ENCODE measurements around the gene COL17A1. TPM values are rescaled to one million over a fixed set of nuclear protein-coding genes. Genes with fewer than 3 reads are reported as not detected.
A peak's percentile ranks its signal among the peaks of the same experiment; 100 is the strongest.

The COL17A1 gene
- total RNA-seq, 1 donor, result under 0.01 TPM

DNA sequence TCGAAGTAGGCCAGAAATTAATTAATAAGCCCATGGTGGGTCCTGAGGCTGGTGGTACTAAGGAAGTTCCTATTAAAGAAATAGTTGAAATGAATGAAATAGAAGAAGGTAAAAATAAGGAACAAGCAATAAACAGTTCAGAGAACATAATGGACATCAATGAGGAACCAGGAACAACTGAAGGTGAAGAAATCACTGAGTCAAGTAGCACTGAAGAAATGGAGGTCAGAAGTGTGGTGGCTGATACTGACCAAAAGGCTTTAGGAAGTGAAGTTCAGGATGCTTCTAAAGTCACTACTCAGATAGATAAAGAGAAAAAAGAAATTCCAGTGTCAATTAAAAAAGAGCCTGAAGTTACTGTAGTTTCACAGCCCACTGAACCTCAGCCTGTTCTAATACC, 82.8 kb downstream of the COL17A1 start:
- DNase-seq (ENCODE audit: low read depth in 2 of 3, low spot score in 2 of 3), result no peak

DNA sequence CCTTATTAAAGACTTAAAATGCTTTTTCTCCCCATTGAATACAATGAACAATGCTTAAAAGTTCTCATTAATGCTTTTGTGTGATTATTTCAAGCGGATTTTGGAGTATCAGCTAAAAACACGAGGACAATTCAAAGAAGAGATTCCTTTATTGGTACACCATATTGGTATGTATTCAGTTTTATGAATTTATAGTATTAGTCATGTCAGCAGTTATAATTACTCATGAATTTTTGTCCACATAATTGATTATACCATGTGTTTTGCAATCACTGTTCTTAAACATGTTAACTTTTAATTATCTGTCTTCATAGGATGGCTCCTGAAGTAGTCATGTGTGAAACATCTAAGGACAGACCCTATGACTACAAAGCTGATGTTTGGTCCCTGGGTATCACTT, 86.9 kb downstream of the COL17A1 start:
- DNase-seq (ENCODE audit: low read depth in 2 of 3, low spot score in 2 of 3), result no peak

DNA sequence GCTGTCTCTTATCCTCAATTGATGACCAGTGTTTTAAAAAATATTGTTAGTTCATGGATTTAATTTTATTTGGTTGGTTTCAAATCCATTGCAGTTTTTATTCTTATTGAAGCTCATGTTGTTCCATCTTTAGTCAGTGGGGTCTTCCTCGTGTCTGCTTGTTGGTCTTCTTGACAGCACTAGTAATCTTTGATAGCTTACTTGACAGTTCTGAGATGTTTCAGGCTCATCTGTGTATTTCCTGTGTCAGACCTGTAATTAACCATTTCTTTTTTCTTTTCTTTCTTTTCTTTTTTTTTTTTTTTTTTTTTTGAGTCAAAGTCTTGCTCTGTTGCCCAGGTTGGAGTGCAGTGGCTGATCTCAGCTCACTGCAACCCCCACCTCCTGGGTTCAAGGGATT, 90.5 kb downstream of the COL17A1 start:
- no peak for DNase-seq (ENCODE audit: low read depth in 2 of 3, low spot score in 2 of 3)

DNA sequence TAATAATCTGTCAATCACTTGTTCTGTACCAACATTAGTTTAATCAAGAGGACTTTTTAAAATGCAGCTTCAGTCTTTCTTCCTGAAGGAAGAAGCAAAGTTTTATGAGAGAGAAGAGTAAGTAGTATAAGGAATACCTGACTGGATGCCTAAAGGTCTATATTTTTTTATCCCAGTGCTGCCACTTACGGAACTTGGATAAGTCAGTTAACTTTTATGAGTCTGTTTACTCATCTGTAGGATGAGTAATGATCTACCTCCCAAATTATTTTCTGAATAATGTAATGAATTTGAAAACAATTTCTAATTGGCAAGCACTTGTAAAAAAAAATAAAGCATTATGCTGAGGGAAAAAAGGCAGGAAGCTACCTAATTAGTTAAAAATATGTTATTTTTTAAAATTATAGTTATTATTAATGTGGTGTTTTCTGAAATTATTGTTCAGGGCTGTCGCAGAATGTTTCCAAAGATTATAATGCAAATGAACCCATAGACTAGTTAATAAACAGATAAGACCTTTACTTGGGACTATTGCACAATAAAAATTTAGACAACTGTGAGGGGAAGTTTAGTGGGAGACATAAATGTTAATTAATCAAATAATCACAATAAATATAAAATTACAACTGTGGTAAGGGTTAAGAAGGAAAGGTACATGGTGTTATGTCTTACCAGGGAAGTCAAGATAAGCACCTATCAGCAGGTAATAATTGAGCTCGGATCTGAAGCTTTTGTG, 94.1 kb downstream of the COL17A1 start:
- no peak for DNase-seq (ENCODE audit: low read depth in 2 of 3, low spot score in 2 of 3)

DNA sequence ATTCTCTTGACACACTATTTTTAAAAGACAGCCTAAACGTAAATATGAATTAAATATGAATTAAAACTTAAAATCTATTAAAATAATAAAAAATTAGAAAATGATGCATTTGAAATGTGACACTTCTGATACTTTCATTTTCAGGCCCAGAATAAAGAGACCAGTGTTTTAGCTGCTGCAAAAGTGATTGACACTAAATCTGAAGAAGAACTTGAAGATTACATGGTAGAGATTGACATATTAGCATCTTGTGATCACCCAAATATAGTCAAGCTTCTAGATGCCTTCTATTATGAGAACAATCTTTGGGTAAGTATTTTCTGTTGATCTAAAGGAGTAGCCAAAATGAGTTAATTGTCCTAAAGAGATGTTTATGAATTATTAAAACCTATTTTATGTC, 95.1 kb downstream of the COL17A1 start:
- no peak for DNase-seq (ENCODE audit: low read depth in 2 of 3, low spot score in 2 of 3)

DNA sequence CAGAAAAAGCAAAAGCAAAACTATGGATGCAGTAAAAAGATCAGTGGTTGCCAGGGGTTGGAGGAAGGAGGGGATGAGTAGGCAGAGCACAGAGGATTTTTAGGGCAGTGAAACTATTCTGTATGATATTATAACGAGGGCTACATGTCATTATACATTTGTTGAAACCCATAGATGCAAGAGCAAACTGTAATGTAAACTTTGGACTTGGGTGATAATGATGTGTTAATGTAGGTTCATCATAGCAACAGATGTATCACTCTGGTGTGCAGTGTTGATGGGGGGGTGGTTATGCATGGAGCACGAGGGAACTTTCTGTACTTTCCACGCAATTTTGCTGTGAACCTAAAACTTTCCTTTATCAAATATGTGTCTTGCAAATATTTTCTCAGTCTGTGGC, 95.6 kb downstream of the COL17A1 start:
- DNase-seq (ENCODE audit: low read depth in 2 of 3, low spot score in 2 of 3), result no peak

DNA sequence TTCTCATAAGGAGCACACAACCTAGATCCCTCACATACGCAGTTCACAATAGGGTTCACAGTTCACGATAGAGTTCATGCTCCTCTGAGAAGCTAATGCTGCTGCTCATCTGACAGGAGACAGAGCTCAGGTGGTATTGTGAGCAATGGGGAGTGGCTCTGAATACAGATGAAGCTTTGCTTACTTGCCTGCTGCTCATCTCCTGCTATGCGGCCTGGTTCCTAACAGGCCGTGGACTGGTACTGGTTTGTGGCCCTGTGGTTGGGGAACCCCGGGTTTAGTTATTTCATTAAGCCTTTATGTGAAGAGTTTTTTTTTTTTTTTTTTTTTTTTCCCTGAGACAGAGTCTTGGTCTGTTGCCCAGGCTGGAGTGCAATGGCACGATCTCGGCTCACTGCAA, 99.3 kb downstream of the COL17A1 start:
- peak in 1 of 3 donors; percentile 16 for DNase-seq (ENCODE audit: low read depth in 2 of 3, low spot score in 2 of 3)

DNA sequence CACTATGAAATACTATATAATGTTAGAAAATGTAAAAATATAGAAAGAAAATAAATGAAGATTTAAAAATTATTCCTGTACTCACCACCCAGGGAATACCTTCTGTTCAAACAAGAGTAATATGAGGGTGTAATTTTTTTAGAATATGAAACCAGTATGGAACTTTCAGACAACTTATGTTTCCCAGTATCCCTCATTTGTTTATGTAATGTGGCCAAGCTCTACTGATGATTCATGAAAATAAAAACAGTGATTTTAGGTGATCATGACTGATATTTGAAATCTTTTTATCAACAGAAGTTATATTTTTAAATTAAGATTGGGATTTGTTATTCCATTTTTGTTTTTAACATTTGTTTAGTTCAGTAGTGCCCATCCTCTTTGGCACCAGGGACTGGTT, 100.0 kb downstream of the COL17A1 start:
- no peak for DNase-seq (ENCODE audit: low read depth in 2 of 3, low spot score in 2 of 3)

DNA sequence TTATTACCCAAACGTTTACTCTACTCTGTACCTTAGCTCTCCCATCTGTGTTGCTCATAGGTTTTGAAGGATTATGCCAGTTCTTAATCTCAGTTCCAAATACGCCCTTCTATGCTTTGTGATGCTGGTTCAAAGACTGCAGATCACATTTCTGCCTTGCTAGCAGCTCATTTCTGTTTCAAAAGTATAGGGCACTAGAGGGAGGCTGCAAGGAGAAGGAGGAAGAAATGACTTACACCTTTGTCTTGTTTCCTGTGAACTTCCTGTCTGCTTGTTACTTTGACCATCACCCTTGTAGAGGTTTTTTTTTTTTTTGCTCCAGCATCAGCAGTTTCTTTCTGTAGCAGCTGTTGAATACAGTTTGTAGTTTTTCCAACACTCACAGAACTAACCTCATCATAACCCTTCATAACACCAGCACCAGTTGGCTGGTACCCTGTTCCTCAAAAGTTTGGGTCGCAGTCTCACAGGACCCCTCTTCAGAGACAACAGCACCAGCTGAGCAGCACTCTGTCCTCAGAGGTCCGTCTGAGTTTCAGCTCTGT, 102.2 kb downstream of the COL17A1 start:
- DNase-seq (ENCODE audit: low read depth in 2 of 3, low spot score in 2 of 3), result peak in 2 of 3 donors; percentile 53 to 87

DNA sequence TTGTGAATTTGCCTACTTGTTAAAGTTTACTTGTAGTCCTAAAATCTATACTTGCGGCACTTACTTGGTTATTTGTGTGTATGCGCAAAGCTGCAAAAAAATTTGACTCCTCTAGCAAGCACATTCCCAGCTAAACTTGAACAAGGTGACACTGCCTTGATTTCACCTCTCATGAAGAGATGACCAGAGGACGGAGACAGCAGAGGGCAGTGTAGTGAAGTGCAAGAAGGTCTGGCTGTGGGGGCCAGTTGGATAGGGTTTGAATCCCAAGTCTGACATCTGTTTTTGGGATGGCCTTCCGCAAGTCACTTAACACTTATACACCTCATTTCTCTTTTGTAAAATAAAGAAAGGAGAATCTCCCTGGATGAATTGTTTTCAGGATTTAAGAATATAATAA, 103.0 kb downstream of the COL17A1 start:
- no peak for DNase-seq (ENCODE audit: low read depth in 2 of 3, low spot score in 2 of 3)

Other genes starting within 250 kb of the COL17A1 start
- gene SH3PXD2A, start 230.3 kb downstream of the COL17A1 start, total RNA-seq, result 2.7 TPM
- gene STN1, start 167.7 kb downstream of the COL17A1 start, total RNA-seq, result 34.5 TPM
- gene SLK, start 118.7 kb downstream of the COL17A1 start, total RNA-seq, result 11.6 TPM
- 5.4 TPM for gene SFR1, start 36.3 kb upstream of the COL17A1 start, total RNA-seq
- gene CFAP43, start 146.5 kb upstream of the COL17A1 start, total RNA-seq, result 0.54 TPM
- gene GSTO1, start 169.0 kb upstream of the COL17A1 start, total RNA-seq, result 42.5 TPM
- gene GSTO2, start 183.3 kb upstream of the COL17A1 start, total RNA-seq, result 5.7 TPM

Measured in hematopoietic multipotent progenitor cell (in vitro differentiated cells).